GM21529 (cell line): ENCODE data around the gene HAND2.

Experiments
- ATAC-seq: cut with Tn5 transposase; IDR thresholded peaks from one replicate; pipeline ENCODE4 v1.9.1; 2021; ENCODE audit not compliant: unreplicated experiment

HAND2 gene

DNA sequence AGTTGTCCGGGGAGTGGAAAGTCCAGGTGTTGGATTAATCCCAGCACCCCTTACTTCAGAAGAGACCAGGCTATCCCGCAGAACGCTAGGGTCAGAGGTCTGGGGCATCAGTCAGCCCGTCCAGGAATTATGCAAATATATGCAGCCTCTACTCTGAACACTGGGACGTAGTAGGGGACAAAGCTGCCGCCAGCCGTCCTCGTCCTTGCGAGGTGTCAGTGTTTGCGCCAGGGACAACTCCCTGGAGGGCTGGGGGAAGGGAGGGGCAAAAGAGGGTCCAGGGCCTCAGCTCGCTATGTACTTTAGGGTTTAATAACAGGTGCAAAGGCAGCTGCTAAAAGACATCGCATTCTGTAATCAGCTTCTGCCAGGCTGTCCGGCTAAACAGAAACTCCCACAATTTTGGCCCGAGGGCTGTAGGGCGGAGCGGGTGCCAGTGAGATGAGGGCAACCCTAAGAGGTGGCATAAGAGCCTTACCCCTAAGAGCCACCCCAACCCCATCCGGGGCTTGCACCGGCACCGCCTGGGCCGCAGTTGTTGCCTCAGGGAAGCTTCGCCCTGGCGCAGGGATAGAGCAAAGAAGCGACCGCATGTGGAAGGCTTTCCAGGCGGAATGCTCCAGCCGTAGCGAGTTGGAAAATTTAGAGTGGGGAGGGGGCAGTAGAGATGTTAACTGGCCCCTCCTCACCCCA, 8.4 kb downstream of the HAND2 start:
- no peak for ATAC-seq

- no peak for ATAC-seq
Observed at GRCh38 chr4:173520921-173521466, 9.0 kb downstream of the HAND2 start.

GRCh38 chr4:173519111-173520101, 10.6 kb downstream of the HAND2 start:
- no peak for ATAC-seq

GRCh38 chr4:173518425-173519102, 11.5 kb downstream of the HAND2 start:
- ATAC-seq = no peak

DNA sequence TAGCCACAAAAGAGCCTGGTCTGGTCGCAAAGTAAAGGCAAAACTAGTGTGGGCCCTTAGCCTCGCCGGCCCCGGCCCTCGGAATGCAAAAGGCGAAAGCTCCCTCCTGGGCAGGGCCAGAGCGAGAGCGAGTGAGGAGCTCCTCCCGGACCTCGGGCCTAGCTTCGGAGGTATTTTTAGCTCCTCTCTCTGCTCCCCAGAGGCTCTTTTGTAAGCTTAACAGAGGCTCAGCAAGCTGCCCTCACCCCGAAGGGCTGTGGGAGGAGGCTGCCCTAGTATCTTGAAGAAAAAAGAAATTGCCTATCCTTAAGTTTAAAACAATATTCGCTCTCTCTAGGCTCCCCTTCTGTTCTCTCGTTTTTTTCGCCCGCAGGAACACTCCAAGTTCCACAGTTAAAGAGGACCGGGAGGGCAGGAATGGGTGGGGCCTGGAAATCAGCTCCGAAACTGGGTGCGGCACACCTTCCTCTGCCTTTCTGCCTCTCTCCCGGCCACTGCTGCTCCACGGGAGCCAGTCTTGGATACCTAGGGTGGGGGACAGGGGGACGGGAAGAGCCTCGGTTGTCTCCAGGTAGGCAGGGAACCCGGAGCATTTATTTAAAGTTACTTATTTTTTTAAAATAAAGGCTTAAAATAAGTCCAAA, 12.1 kb downstream of the HAND2 start:
- no peak for ATAC-seq

DNA sequence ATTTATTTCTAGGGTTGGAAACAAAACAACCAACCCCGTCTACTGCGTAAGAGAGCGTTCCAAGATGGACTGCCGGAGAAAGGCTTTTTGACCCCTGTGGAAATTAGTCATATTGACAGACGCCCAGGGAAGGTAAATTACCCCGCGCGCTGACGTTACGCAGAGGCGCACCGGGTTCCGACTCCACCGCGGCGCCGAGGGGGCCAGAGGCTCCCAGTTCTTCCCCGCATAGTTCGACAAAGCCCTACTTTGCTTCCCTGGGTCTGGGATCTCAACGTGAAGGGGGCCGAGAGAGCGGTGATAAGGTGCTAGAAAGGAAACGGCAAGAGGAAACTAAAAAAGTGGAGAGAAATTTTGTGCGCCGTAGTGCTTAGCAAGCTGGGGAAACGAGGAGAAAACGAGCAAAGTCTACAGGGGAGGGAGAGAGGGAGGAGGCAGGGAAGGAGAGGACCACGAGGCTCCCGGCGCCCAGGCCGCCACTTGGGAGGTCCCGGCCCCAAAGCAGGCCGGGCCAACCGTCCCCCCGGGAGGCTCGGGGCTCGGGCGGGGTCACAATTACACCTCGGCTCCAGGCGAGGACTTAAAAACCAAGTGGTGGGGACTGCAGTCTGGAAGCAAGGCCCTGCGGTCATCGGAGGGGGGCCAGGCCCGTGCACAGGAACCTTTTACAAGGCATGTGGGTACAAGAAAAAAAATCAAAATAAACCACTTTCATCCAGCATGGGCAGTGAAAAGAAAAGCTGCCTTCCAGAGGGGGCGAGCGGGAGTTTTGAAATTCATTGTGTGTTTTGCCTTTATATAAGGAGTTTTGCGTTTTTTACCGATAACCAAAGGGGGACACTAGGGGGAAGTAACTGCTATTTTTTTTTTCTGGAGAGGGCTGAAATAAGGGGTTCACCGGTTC, 13.2 kb downstream of the HAND2 start:
- no peak for ATAC-seq

DNA sequence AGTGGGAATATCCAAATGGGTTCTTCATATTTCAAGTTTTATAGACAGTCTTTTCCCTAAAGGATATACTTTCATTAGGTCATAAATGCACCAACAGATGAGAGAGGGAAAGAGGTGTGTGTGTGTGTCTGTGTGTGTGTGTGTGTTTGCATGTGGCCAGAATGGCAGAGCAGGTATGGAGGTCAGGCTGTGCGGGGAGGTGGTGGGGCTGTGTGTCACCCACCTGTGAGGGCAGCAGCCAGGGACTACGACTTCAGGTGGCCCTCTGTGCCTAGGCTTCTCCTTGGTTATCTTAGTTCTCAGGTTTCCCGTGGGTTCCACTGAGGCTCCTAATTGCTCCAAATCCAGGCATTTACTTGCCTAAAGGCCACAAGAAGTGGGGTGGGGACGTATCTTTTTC, 14.6 kb downstream of the HAND2 start:
- no peak for ATAC-seq

GRCh38 chr4:173514641-173515217, 15.3 kb downstream of the HAND2 start:
- ATAC-seq = no peak

- ATAC-seq = no peak
Observed at GRCh38 chr4:173513651-173514050, 16.4 kb downstream of the HAND2 start.

DNA sequence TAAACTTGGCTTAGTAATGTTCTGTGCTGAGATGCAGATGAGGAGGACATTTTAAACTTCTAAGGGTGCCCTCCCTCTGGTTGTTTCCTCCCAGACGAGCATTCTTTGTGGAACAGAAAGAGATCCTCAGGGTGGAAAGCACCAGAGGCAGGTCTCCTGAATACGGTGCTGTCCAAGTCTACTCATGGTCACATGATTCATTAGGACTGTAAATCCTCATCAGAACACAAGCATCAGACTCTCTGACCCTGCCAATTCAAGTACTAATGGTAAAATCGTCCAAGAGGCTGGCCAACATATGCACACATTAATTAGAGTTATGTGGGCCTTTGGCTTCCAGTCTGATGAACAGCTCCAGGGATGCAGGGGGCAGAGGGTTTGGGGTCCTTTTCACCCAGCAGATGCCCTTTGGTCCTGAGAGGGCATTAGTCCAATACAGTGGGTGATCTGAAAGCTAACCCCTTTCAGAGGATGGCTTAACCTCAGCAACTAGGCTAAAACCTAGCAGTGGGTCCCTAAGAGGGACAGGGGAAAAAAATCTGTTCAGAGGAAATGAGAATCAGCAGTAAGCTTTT, 18.2 kb downstream of the HAND2 start:
- no peak for ATAC-seq

GRCh38 chr4:173509036-173510001, 20.7 kb downstream of the HAND2 start:
- ATAC-seq = peak; percentile 34

DNA sequence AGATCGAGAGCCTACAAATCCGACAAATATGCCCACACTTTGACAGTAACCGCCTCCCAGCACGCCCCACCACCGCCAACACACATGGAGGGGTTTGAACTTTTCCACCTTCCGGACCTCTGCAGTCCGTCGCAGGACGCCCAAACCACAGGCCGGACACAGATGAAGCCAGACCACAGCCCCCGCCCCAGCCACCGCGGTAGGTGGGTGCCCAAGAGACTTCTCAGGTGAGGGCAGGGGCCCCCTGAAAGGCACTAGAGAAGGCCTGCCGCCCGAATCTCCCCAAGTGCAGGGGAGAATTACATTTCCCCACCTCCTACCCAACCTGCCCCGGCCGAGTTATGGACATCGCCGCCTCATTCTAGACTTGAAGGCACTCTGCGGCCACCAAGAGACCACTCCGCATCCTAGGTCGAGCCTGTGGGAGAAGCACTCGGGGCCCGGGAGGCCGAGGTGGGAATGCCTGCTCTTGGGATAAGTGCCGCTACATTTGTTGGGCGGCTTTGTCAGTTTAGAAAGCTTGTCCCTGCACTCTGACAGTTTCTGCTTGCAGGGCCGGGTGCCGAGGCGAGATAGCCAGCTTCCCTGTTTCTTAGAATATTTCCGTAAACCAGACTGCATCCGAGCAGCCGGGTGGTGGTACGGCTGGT, 21.5 kb downstream of the HAND2 start:
- ATAC-seq = peak; percentile 2

- no peak for ATAC-seq
Observed at GRCh38 chr4:173507471-173508385, 22.3 kb downstream of the HAND2 start.

DNA sequence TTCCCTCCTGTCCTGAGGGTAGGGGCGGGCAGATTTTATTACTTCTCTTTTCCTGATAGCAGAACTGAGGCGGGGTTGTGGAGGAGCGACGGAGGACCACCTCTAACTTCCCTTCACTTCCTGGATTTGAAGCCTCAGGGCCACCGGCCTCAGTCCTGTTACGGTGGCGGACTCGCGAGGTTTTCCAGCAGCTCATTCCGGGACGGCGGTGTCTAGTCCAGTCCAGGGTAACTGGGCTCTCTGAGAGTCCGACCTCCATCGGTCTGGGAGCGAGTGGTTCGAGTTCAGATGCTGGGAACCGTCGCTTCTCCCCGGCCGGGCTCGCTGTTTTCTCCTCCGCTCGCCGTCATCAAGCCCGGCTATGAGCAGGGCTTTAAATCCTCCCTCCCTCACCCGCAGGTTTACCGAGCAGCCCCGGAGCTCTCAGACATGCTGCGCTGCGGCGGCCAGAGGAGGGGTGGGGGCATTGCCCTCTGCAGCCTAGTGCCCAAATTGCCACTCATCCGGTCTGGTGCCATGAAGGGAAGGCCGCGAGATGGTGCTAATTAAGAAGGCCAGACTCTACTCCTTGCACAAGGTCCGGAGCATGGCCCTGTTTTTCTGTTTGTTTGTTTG, 23.3 kb downstream of the HAND2 start:
- peak; percentile 11 for ATAC-seq

DNA sequence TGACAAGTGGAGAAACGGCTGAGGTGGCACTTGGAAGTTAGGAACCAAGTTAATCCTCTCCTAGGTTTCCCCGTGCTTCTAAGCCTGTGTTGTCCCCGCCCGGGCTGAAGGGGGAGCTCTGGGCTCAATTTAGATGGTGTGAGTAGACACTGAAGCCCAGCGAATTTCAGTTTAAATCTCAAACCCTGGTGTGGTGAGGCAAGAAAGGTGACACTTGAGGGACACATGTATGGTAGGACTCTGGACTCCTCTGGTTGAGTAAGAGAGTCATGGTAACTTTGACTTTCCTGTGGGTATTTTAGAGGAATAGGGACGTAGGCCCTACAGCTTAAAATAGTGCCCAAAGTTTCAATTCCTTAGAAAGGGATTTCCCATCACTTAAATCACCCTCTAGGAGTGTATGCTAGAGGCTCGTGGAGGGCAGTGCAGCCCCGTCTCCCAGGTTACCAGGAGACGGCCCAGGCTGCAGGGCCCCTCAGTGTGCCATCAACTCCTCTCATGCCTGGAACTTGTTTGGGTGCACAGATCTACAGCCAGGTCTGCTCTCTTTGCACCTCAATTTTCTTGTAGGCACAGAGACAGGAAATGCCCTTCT, 24.0 kb downstream of the HAND2 start:
- peak; percentile 72 for ATAC-seq

DNA sequence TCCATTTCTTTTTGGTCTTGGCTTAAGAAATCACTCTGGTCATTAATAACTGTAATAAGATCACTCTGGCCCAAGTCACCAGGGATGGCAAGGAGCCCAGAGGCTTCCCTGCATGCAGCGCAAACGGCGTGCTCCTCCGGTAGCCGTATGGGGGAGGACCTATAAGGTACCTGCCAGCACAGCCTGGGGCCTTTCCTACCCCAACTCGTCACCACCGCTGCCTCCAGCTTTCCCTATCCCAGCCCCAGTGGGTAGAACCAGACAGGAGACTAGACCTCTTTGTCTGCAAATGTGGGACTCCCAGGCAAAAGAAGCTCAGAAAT, 25.9 kb downstream of the HAND2 start:
- no peak for ATAC-seq
